IMR-90 (cell line): ENCODE data around the gene ABTB2. TPM values are rescaled to one million over a fixed set of nuclear protein-coding genes. Genes with fewer than 3 reads are reported as not detected.

Experiments used
- ATAC-seq: fragments of 200-7000 bp; cut with Tn5 transposase; 2 replicates; pipeline ENCODE4 v1.9.1; 2020; ENCODE audit warnings: low read depth, mild to moderate bottlenecking, moderate library complexity
- BruUV-seq: library from RNA; stranded (reverse); fragments of 400-500 nt; replicated peaks from 2 replicates; lab custom pipeline; 2021; lab: Mats Ljungman, UMichigan
- CTCF ChIA-PET: fragments of 300-600 bp; formaldehyde crosslinking; extraction: SDS; loops from one replicate; lab custom pipeline; 2021; ENCODE audit warnings: antibody characterized with exemption; lab: Yijun Ruan, JAX
- POLR2A ChIA-PET: fragments of 300-600 bp; sonication (Branson Sonifier 250); formaldehyde crosslinking; loops from one replicate; lab custom pipeline; 2022; ENCODE audit warnings: antibody characterized with exemption; ENCODE audit not compliant: unreplicated experiment; lab: Charles Lee
- DNase-seq: peaks from one replicate; pipeline ENCODE4 v3.0.0; 2013
- H2AFZ ChIP-seq: replicated peaks from 2 replicates; pipeline ENCODE3; 2013; ENCODE audit warnings: low read length, mild to moderate bottlenecking; ENCODE audit not compliant: poor library complexity
- H2AK5ac ChIP-seq: 2 replicates; pipeline ENCODE4 v1.6.1; 2013; ENCODE audit warnings: low read depth, low read length, inconsistent platforms
- H2AK9ac ChIP-seq: replicated peaks from 2 replicates; pipeline ENCODE3; 2013; ENCODE audit warnings: mild to moderate bottlenecking, low read depth, low read length, moderate library complexity; ENCODE audit not compliant: poor library complexity
- H2BK120ac ChIP-seq: 2 replicates; pipeline ENCODE4 v1.6.1; 2013; ENCODE audit warnings: low read depth, low read length, inconsistent platforms
- H2BK15ac ChIP-seq: 3 replicates; pipeline ENCODE4 v1.6.1; 2013; ENCODE audit warnings: low read depth, low read length, inconsistent platforms
- H2BK20ac ChIP-seq: 2 replicates; pipeline ENCODE4 v1.6.1; 2013; ENCODE audit warnings: low read depth, mild to moderate bottlenecking, inconsistent platforms, low read length, moderate library complexity
- H2BK5ac ChIP-seq: 2 replicates; pipeline ENCODE4 v1.6.1; 2013; ENCODE audit warnings: mild to moderate bottlenecking, low read depth, low read length, inconsistent platforms; ENCODE audit not compliant: poor library complexity, severe bottlenecking
- H3K14ac ChIP-seq: replicated peaks from 2 replicates; pipeline ENCODE4 v1.6.1; 2013; ENCODE audit warnings: low read depth, low read length, inconsistent platforms
- H3K18ac ChIP-seq: 2 replicates; pipeline ENCODE4 v1.6.1; 2013; ENCODE audit warnings: low read depth, low read length, control low read depth
- H3K23ac ChIP-seq: 2 replicates; pipeline ENCODE4 v1.6.1; 2013; ENCODE audit warnings: low read depth, low read length, inconsistent platforms
- H3K27ac ChIP-seq: 2 replicates; pipeline ENCODE4 v1.5.1; 2013; ENCODE audit warnings: mild to moderate bottlenecking, control low read depth, low read length; ENCODE audit not compliant: insufficient read depth
- H3K27me3 ChIP-seq: 2 replicates; pipeline ENCODE4 v1.6.1; 2013; ENCODE audit warnings: low read length; ENCODE audit not compliant: control insufficient read depth, insufficient read depth
- H3K36me3 ChIP-seq: 2 replicates; pipeline ENCODE4 v1.6.1; 2013; ENCODE audit warnings: low read length, mixed read lengths; ENCODE audit not compliant: control insufficient read depth, insufficient read depth
- H3K4ac ChIP-seq: 2 replicates; pipeline ENCODE4 v1.6.1; 2013; ENCODE audit warnings: low read depth, low read length, inconsistent platforms
- H3K4me1 ChIP-seq: 2 replicates; pipeline ENCODE4 v1.6.1; 2013; ENCODE audit warnings: low read length, mixed read lengths; ENCODE audit not compliant: control insufficient read depth, insufficient read depth
- H3K4me2 ChIP-seq: 2 replicates; pipeline ENCODE4 v1.6.1; 2013; ENCODE audit warnings: low read depth, mild to moderate bottlenecking, control low read depth, low read length, moderate library complexity
- H3K4me3 ChIP-seq: 2 replicates; pipeline ENCODE4 v1.5.1; 2013; ENCODE audit warnings: low read depth, mild to moderate bottlenecking, control low read depth, low read length, moderate library complexity; ENCODE audit not compliant: insufficient read depth
- H3K56ac ChIP-seq: 2 replicates; pipeline ENCODE4 v1.6.1; 2013; ENCODE audit warnings: low read length, inconsistent platforms; ENCODE audit not compliant: insufficient read depth; ENCODE audit errors: extremely low read depth
- H3K79me1 ChIP-seq, 2 experiments: 2 replicates each; pipeline ENCODE4 v1.6.1; 2013; ENCODE audit warnings: low read length in 2 of 2, inconsistent platforms in 1 of 2, low read depth in 1 of 2
- H3K9ac ChIP-seq: 2 replicates; pipeline ENCODE4 v1.6.1; 2013; ENCODE audit warnings: low read depth, low read length, control low read depth
- H3K9me1 ChIP-seq: 2 replicates; pipeline ENCODE4 v1.6.1; 2013; ENCODE audit warnings: low read length, inconsistent platforms; ENCODE audit not compliant: insufficient read depth
- H3K9me3 ChIP-seq: 2 replicates; pipeline ENCODE4 v1.6.1; 2013; ENCODE audit warnings: low read length; ENCODE audit not compliant: control insufficient read depth, insufficient read depth
- H4K20me1 ChIP-seq: 2 replicates; pipeline ENCODE4 v1.6.1; 2013; ENCODE audit warnings: low read length, inconsistent platforms; ENCODE audit not compliant: insufficient read depth
- H4K5ac ChIP-seq: 2 replicates; pipeline ENCODE4 v1.6.1; 2013; ENCODE audit warnings: mild to moderate bottlenecking, low read depth, low read length, control low read depth
- H4K8ac ChIP-seq, 2 experiments: 2 replicates each; pipeline ENCODE4 v1.6.1; 2013; ENCODE audit warnings: low read depth in 2 of 2, low read length in 2 of 2, control low read depth in 1 of 2, inconsistent platforms in 1 of 2
- H4K91ac ChIP-seq: 2 replicates; pipeline ENCODE4 v1.6.1; 2013; ENCODE audit warnings: low read depth, low read length, inconsistent platforms; ENCODE audit not compliant: insufficient read depth
- BHLHE40 ChIP-seq: fragments of 150-350 bp; IDR thresholded peaks from 2 replicates; pipeline ENCODE4 v1.6.1; 2016; ENCODE audit warnings: mild to moderate bottlenecking, low read depth, low read length
- CEBPB ChIP-seq: IDR thresholded peaks from 2 replicates; pipeline ENCODE4 v1.6.1; 2012; ENCODE audit warnings: low read depth, low read length, improper control_type of control experiment
- CHD1 ChIP-seq: IDR thresholded peaks from 2 replicates; pipeline ENCODE4 v1.6.1; 2012; ENCODE audit warnings: low read depth, low read length, improper control_type of control experiment
- FOS ChIP-seq: fragments of 150-350 bp; IDR thresholded peaks from 2 replicates; pipeline ENCODE4 v1.6.1; 2016; ENCODE audit warnings: low read depth, low read length
- MAFK ChIP-seq: IDR thresholded peaks from 2 replicates; pipeline ENCODE4 v1.6.1; 2012; ENCODE audit warnings: low read depth, low read length, improper control_type of control experiment
- MAZ ChIP-seq: IDR thresholded peaks from 2 replicates; pipeline ENCODE4 v1.6.1; 2012; ENCODE audit warnings: low read depth, mild to moderate bottlenecking, low read length, improper control_type of control experiment, moderate library complexity, borderline replicate concordance
- MXI1 ChIP-seq: IDR thresholded peaks from 2 replicates; pipeline ENCODE4 v1.6.1; 2012; ENCODE audit warnings: low read depth, mild to moderate bottlenecking, low read length, moderate library complexity, borderline replicate concordance
- NFE2L2 ChIP-seq: fragments of 150-350 bp; IDR thresholded peaks from 2 replicates; pipeline ENCODE4 v1.6.1; 2016; ENCODE audit warnings: low read depth, mild to moderate bottlenecking, low read length
- POLR2A ChIP-seq: IDR thresholded peaks from 2 replicates; pipeline ENCODE4 v1.6.1; 2012; ENCODE audit warnings: mild to moderate bottlenecking, low read depth, low read length
- RAD21 ChIP-seq: IDR thresholded peaks from 2 replicates; pipeline ENCODE4 v1.6.1; 2012; ENCODE audit warnings: low read length, improper control_type of control experiment
- RCOR1 ChIP-seq: IDR thresholded peaks from 2 replicates; pipeline ENCODE4 v1.6.1; 2012; ENCODE audit warnings: mild to moderate bottlenecking, low read length, improper control_type of control experiment; ENCODE audit not compliant: insufficient replicate concordance
- RFX5 ChIP-seq: IDR thresholded peaks from 2 replicates; pipeline ENCODE4 v1.8.0; 2012; ENCODE audit warnings: low read depth, mild to moderate bottlenecking, low read length, moderate library complexity
- SMC3 ChIP-seq: fragments of 150-350 bp; IDR thresholded peaks from 2 replicates; pipeline ENCODE4 v1.6.1; 2016; ENCODE audit warnings: low read depth, mild to moderate bottlenecking, antibody characterized with exemption, low read length, moderate library complexity
- WGBS, 2 experiments: methylation state at CpG; one replicate each; pipeline versions ENCODE4 v1.1.5 to v1.1.7; 2013; ENCODE audit warnings: missing lambda C conversion rate in 2 of 2; ENCODE audit not compliant: insufficient read length in 1 of 2; ENCODE audit errors: extremely low coverage in 2 of 2; 5-methylcytosine and 5-hydroxymethylcytosine counted together
- dilution Hi-C: fragments of 300-500 bp; cut with HindIII; formaldehyde crosslinking; loops from one replicate; pipeline ENCODE4 v1.14.3; 2018; ENCODE audit warnings: low sequenced_read_pairs; ENCODE audit not compliant: unreplicated experiment
- in situ Hi-C: fragments of 300-500 bp; cut with MboI; formaldehyde crosslinking; loops from 3 replicates; pipeline ENCODE4 v1.14.3; 2019; ENCODE audit warnings: low sequenced_read_pairs, inconsistent platforms, mixed read lengths
- intact Hi-C: fragments of 100-400 bp; cut with micrococcal nuclease; formaldehyde crosslinking; loops from 2 replicates; pipeline ENCODE4 v1.10.0; 2022
- polyA plus RNA-seq, 3 experiments: library from polyadenylated mRNA; depleted of rRNA; stranded (reverse); fragments of >200 nt; gene quantifications; 2 replicates each; pipeline ENCODE4 v1.2.3, GENCODE V29; 2012; ENCODE audit warnings: low replicate concordance in 1 of 3
- total RNA-seq: library from RNA; depleted of rRNA; stranded (reverse); fragments of >200 nt; gene quantifications from 2 replicates; pipeline ENCODE4 v1.2.3, GENCODE V29; 2012
- TF ChIP-seq, protein P1 (sequence below): fragments of 150-350 bp; IDR thresholded peaks from 2 replicates; pipeline ENCODE4 v1.6.1; 2017; ENCODE audit warnings: mild to moderate bottlenecking, antibody characterized with exemption, low read length, low read depth
- TF ChIP-seq, protein P2 (sequence below): conservative IDR thresholded peaks from 2 replicates; pipeline ENCODE4 v1.5.1; 2012; ENCODE audit warnings: mild to moderate bottlenecking, low read depth, low read length, improper control_type of control experiment
- TF ChIP-seq, protein P3 (sequence below): fragments of 150-350 bp; IDR thresholded peaks from 2 replicates; pipeline ENCODE4 v1.6.1; 2016; ENCODE audit warnings: low read depth, mild to moderate bottlenecking, low read length, moderate library complexity, borderline replicate concordance

Gene ABTB2
- total and polyA plus RNA-seq, 2 of the 4 experiments (the other 2 are of a cell fraction): 0.18 to 2.0 TPM

DNA sequence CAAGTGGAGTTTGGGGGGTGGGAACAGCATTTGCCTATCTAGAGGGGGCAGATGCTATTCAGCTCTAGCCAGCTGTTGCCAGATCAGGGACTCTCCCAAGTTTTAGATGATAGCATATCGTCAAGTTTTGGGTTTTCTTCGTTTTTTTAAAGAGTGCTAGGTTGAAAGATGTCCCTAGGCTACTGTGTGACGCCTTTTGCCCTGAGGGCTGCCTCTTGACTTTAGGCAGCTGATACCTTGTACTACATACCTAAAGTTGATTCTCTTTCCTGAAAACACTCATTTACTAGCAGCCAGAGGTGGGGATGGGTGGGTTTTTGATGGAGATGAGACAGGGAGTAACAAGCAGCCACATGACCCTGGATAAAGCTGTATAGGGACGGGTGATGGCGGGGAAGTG, 87.1 kb downstream of the ABTB2 start:
- H3K4ac ChIP-seq: no peak overlapping the region
- no CpG with 5 or more reads among the region's 5 CpGs for WGBS, 2 experiments
- H3K18ac ChIP-seq: no peak overlapping the region
- intact Hi-C loops: no loop called here
- H2BK20ac ChIP-seq: no peak overlapping the region
- no peak overlapping the region for H3K23ac ChIP-seq
- no peak overlapping the region for H2BK5ac ChIP-seq
- H3K4me2 ChIP-seq: no peak overlapping the region
- peaks cover 11% of the 10 kb centered on the region for H4K20me1 ChIP-seq
- dilution Hi-C loops: no loop called here
- no peaks in the 10 kb centered on the region for H3K9me3 ChIP-seq
- no peak overlapping the region for H4K8ac ChIP-seq
- no peak overlapping the region for H2AFZ ChIP-seq
- no peak overlapping the region for H3K27ac ChIP-seq
- H2BK120ac ChIP-seq: no peak overlapping the region
- ATAC-seq (no peak), DNase-seq (no peak)
- H4K91ac ChIP-seq: no peak overlapping the region
- H3K4me3 ChIP-seq: no peak overlapping the region
- peaks cover 26% of the 10 kb centered on the region for H3K9me1 ChIP-seq
- no TSS peak for BruUV-seq
- no peaks in the 10 kb centered on the region for H3K79me1 ChIP-seq
- no peaks in the 10 kb centered on the region for H3K36me3 ChIP-seq
- H3K14ac ChIP-seq: no peak overlapping the region
- H2BK15ac ChIP-seq: no peak overlapping the region
- H3K27me3 ChIP-seq: peaks cover 18% of the 10 kb centered on the region
- ChIA-PET CTCF (interaction anchor here (1.7 kb wide), 1 partner anchor 96 kb away, joined by 3 read pairs; no protein-coding TSS in a partner anchor), POLR2A (no interaction called here)
- H4K5ac ChIP-seq: no peak overlapping the region
- no peak overlapping the region for H2AK5ac ChIP-seq
- no peak overlapping the region for H2AK9ac ChIP-seq
- TF ChIP-seq MAFK: no peak
- TF ChIP-seq CHD1: no peak
- no peak for TF ChIP-seq POLR2A
- no peak for TF ChIP-seq FOS
- TF ChIP-seq RFX5: no peak
- no peak for TF ChIP-seq CEBPB
- TF ChIP-seq BHLHE40: no peak
- no peak for TF ChIP-seq RAD21
- TF ChIP-seq SMC3: no peak
- TF ChIP-seq, protein P1, sequence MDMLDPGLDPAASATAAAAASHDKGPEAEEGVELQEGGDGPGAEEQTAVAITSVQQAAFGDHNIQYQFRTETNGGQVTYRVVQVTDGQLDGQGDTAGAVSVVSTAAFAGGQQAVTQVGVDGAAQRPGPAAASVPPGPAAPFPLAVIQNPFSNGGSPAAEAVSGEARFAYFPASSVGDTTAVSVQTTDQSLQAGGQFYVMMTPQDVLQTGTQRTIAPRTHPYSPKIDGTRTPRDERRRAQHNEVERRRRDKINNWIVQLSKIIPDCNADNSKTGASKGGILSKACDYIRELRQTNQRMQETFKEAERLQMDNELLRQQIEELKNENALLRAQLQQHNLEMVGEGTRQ: no peak
- TF ChIP-seq, protein P2, sequence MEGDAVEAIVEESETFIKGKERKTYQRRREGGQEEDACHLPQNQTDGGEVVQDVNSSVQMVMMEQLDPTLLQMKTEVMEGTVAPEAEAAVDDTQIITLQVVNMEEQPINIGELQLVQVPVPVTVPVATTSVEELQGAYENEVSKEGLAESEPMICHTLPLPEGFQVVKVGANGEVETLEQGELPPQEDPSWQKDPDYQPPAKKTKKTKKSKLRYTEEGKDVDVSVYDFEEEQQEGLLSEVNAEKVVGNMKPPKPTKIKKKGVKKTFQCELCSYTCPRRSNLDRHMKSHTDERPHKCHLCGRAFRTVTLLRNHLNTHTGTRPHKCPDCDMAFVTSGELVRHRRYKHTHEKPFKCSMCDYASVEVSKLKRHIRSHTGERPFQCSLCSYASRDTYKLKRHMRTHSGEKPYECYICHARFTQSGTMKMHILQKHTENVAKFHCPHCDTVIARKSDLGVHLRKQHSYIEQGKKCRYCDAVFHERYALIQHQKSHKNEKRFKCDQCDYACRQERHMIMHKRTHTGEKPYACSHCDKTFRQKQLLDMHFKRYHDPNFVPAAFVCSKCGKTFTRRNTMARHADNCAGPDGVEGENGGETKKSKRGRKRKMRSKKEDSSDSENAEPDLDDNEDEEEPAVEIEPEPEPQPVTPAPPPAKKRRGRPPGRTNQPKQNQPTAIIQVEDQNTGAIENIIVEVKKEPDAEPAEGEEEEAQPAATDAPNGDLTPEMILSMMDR: no peak
- no peak for TF ChIP-seq RCOR1
- no peak for TF ChIP-seq MAZ
- no peak for TF ChIP-seq NFE2L2
- no peak for TF ChIP-seq MXI1
- TF ChIP-seq, protein P3, sequence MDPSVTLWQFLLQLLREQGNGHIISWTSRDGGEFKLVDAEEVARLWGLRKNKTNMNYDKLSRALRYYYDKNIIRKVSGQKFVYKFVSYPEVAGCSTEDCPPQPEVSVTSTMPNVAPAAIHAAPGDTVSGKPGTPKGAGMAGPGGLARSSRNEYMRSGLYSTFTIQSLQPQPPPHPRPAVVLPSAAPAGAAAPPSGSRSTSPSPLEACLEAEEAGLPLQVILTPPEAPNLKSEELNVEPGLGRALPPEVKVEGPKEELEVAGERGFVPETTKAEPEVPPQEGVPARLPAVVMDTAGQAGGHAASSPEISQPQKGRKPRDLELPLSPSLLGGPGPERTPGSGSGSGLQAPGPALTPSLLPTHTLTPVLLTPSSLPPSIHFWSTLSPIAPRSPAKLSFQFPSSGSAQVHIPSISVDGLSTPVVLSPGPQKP: no peak
- H3K4me1 ChIP-seq: peaks cover 12% of the 10 kb centered on the region
- in situ Hi-C loops: no loop called here
- no peak overlapping the region for H3K56ac ChIP-seq
- no peak overlapping the region for H3K9ac ChIP-seq
